H9 (cell line): ENCODE data around the gene MPP2. TPM values are rescaled to one million over a fixed set of nuclear protein-coding genes. Genes with fewer than 3 reads are reported as not detected.

ENCODE experiments used
- DNase-seq: peaks from one replicate; pipeline ENCODE4 v3.0.0-alpha.2; 2017
- H2AFZ ChIP-seq: one replicate; pipeline ENCODE4 v1.6.1; 2013; ENCODE audit warnings: mild to moderate bottlenecking, low read length, control low read depth, moderate library complexity
- H2AK5ac ChIP-seq: 2 replicates; pipeline ENCODE4 v1.6.1; 2013; ENCODE audit warnings: low read length, control low read depth, mixed read lengths; ENCODE audit not compliant: insufficient read length
- H2BK120ac ChIP-seq: one replicate; pipeline ENCODE4 v1.6.1; 2013; ENCODE audit warnings: low read depth, mild to moderate bottlenecking, low read length, control low read depth, inconsistent platforms; ENCODE audit not compliant: poor library complexity, severe bottlenecking
- H2BK12ac ChIP-seq: 2 replicates; pipeline ENCODE4 v1.6.1; 2013; ENCODE audit warnings: low read length, control low read depth, mixed read lengths, low read depth; ENCODE audit not compliant: insufficient read length
- H2BK15ac ChIP-seq: 2 replicates; pipeline ENCODE4 v1.6.1; 2013; ENCODE audit warnings: low read depth, low read length, control low read depth
- H2BK20ac ChIP-seq: one replicate; pipeline ENCODE4 v1.6.1; 2013; ENCODE audit warnings: low read depth, mild to moderate bottlenecking, low read length, control low read depth, inconsistent platforms; ENCODE audit not compliant: poor library complexity, severe bottlenecking
- H2BK5ac ChIP-seq: 2 replicates; pipeline ENCODE4 v1.6.1; 2013; ENCODE audit warnings: low read length, control low read depth, mixed read lengths; ENCODE audit not compliant: insufficient read length
- H3K14ac ChIP-seq: 2 replicates; pipeline ENCODE4 v1.6.1; 2013; ENCODE audit warnings: low read length, control low read depth; ENCODE audit not compliant: insufficient read depth
- H3K18ac ChIP-seq: 2 replicates; pipeline ENCODE4 v1.6.1; 2013; ENCODE audit warnings: low read depth, mild to moderate bottlenecking, mixed read lengths, low read length, control low read depth; ENCODE audit not compliant: insufficient read length
- H3K23ac ChIP-seq: 2 replicates; pipeline ENCODE4 v1.6.1; 2013; ENCODE audit warnings: low read length, control low read depth, mixed read lengths, low read depth; ENCODE audit not compliant: insufficient read length
- H3K23me2 ChIP-seq: 2 replicates; pipeline ENCODE4 v1.6.1; 2013; ENCODE audit warnings: low read depth, mild to moderate bottlenecking, mixed read lengths, low read length, control low read depth; ENCODE audit not compliant: insufficient read length, poor library complexity, severe bottlenecking
- H3K27ac ChIP-seq: 2 replicates; pipeline ENCODE4 v1.5.1; 2013; ENCODE audit warnings: low read length, control low read depth, mixed read lengths, low read depth; ENCODE audit not compliant: insufficient read length
- H3K27me3 ChIP-seq: 2 replicates; pipeline ENCODE4 v1.6.1; 2013; ENCODE audit warnings: low read length, control low read depth, inconsistent platforms; ENCODE audit not compliant: insufficient read depth
- H3K4ac ChIP-seq: 2 replicates; pipeline ENCODE4 v1.6.1; 2013; ENCODE audit warnings: low read depth, mild to moderate bottlenecking, control low read depth, inconsistent platforms, low read length, moderate library complexity
- H3K4me1 ChIP-seq: 2 replicates; pipeline ENCODE4 v1.6.1; 2013; ENCODE audit warnings: low read length, control low read depth, inconsistent platforms; ENCODE audit not compliant: insufficient read depth
- H3K4me2 ChIP-seq: 2 replicates; pipeline ENCODE4 v1.6.1; 2013; ENCODE audit warnings: low read length, control low read depth, mixed read lengths; ENCODE audit not compliant: insufficient read length, insufficient read depth
- H3K56ac ChIP-seq: 2 replicates; pipeline ENCODE4 v1.6.1; 2013; ENCODE audit warnings: low read depth, mild to moderate bottlenecking, mixed read lengths, low read length, control low read depth; ENCODE audit not compliant: insufficient read length
- H3K79me1 ChIP-seq: 2 replicates; pipeline ENCODE4 v1.6.1; 2013; ENCODE audit warnings: low read depth, mild to moderate bottlenecking, moderate library complexity, low read length, control low read depth, inconsistent platforms; ENCODE audit not compliant: insufficient read depth, poor library complexity, severe bottlenecking
- H3K79me2 ChIP-seq: 2 replicates; pipeline ENCODE4 v1.6.1; 2013; ENCODE audit warnings: low read length, control low read depth, inconsistent platforms; ENCODE audit not compliant: insufficient read depth
- H3K9ac ChIP-seq: 2 replicates; pipeline ENCODE4 v1.6.1; 2013; ENCODE audit warnings: low read length, control low read depth, mixed read lengths; ENCODE audit not compliant: insufficient read length; ENCODE audit errors: extremely low read depth
- H3K9me3 ChIP-seq: one replicate; pipeline ENCODE4 v1.6.1; 2013; ENCODE audit warnings: low read depth, low read length, inconsistent platforms; ENCODE audit not compliant: control insufficient read depth
- H3T11ph ChIP-seq: one replicate; pipeline ENCODE4 v1.6.1; 2013; ENCODE audit warnings: mild to moderate bottlenecking, low read length, control low read depth, inconsistent platforms
- H4K20me1 ChIP-seq: one replicate; pipeline ENCODE4 v1.6.1; 2013; ENCODE audit not compliant: control insufficient read depth, insufficient read length, insufficient read depth
- H4K5ac ChIP-seq: 2 replicates; pipeline ENCODE4 v1.6.1; 2013; ENCODE audit warnings: low read depth, mild to moderate bottlenecking, mixed read lengths, low read length, control low read depth; ENCODE audit not compliant: insufficient read length
- H4K8ac ChIP-seq: replicated peaks from 2 replicates; pipeline ENCODE4 v1.6.1; 2013; ENCODE audit warnings: low read length, control low read depth, mixed read lengths, low read depth; ENCODE audit not compliant: insufficient read length
- H4K91ac ChIP-seq: 2 replicates; pipeline ENCODE4 v1.6.1; 2013; ENCODE audit warnings: low read depth, mild to moderate bottlenecking, moderate library complexity, mixed read lengths, low read length, control low read depth; ENCODE audit not compliant: insufficient read length
- H3K27ac Mint-ChIP-seq, 3 experiments: 2 replicates in 2 of 3; 3 replicates in 1 of 3; pipeline ENCODE4 v1.8.0; 2020 to 2021; ENCODE audit warnings: mixed read lengths in 3 of 3, mild to moderate bottlenecking in 1 of 3, moderate library complexity in 1 of 3
- H3K27me3 Mint-ChIP-seq: 2 replicates; pipeline ENCODE4 v1.8.0; 2021; ENCODE audit warnings: low read depth, mild to moderate bottlenecking, moderate library complexity, mixed read lengths
- H3K36me3 Mint-ChIP-seq, 3 experiments: 2 replicates in 2 of 3; 3 replicates in 1 of 3; pipeline ENCODE4 v1.8.0; 2020 to 2021; ENCODE audit warnings: low read depth in 3 of 3, mixed read lengths in 3 of 3; ENCODE audit not compliant: insufficient read depth in 1 of 3
- H3K4me1 Mint-ChIP-seq, 2 experiments: 2 replicates each; pipeline ENCODE4 v1.8.0; 2020; ENCODE audit warnings: mixed read lengths in 2 of 2
- H3K4me3 Mint-ChIP-seq, 2 experiments: 2 replicates in 1 of 2; 3 replicates in 1 of 2; pipeline ENCODE4 v1.8.0; 2020 to 2021; ENCODE audit warnings: mild to moderate bottlenecking in 2 of 2, mixed read lengths in 2 of 2, moderate library complexity in 1 of 2
- H3K9me3 Mint-ChIP-seq, 2 experiments: 2 replicates in 1 of 2; 3 replicates in 1 of 2; pipeline ENCODE4 v1.8.0; 2020; ENCODE audit warnings: mild to moderate bottlenecking in 2 of 2, mixed read lengths in 2 of 2, moderate library complexity in 1 of 2
- CTCF ChIP-seq: fragments of 200-600 bp; sonication (generic); conservative IDR thresholded peaks from 3 replicates; pipeline ENCODE4 v1.8.0; 2021; ENCODE audit warnings: antibody characterized with exemption, mild to moderate bottlenecking
- WGBS: extraction: QIAGEN DNeasy Blood & Tissue Kit; methylation state at CpG from one replicate; pipeline ENCODE4 v1.1.7; 2013; ENCODE audit warnings: missing lambda C conversion rate, low lambda C conversion rate, mixed read lengths; ENCODE audit not compliant: insufficient read length; ENCODE audit errors: extremely low coverage; 5-methylcytosine and 5-hydroxymethylcytosine counted together
- total RNA-seq: library from RNA; stranded (reverse); gene quantifications from 2 replicates; pipeline ENCODE4 v1.2.1, GENCODE V29; 2021

Gene MPP2
- total RNA-seq, 1 experiment from 2014 or later: 16.3 TPM

DNA sequence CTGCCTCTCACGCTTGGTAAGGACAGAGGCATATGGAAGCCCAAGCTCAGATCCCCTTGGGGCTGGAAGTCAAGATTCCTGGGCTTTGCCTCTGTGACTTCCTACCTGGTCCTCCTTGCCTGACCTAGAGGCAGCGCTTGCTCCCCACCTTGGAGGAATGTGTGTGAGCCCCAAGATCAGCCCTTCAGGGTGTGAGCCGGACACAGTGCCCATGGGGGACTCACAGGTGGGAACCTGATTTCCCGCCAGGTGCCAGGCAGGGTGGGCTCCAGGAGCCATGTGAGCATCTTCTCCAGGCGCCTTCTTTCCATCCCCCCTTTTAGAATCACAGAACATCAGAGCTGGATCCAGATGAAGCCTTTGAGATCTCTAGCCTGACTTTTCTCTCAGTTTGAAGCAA is 50.2 kb downstream of the MPP2 start:
- Histone ChIP-seq H3K79me2 (no peaks in the 10 kb centered on the region), H4K5ac (no peak overlapping the region), H3K4me1 (no peaks in the 10 kb centered on the region), H2BK5ac (no peak overlapping the region), H3K79me1 (no peaks in the 10 kb centered on the region), H3K23me2 (no peaks in the 10 kb centered on the region), H3K27ac (no peak overlapping the region), H2BK120ac (no peak overlapping the region), H4K20me1 (peaks cover 2% of the 10 kb centered on the region), H3K27me3 (no peaks in the 10 kb centered on the region), H2BK12ac (no peak overlapping the region), H3T11ph (no peak overlapping the region), H3K4me2 (no peak overlapping the region), H2AK5ac (no peak overlapping the region), H3K9ac (no peak overlapping the region), H3K14ac (no peak overlapping the region), H3K23ac (no peak overlapping the region), H2BK20ac (no peak overlapping the region), H3K4ac (no peak overlapping the region), H3K9me3 (no peaks in the 10 kb centered on the region), H2BK15ac (no peak overlapping the region), H2AFZ (no peak overlapping the region), H4K91ac (no peak overlapping the region), H4K8ac (no peak overlapping the region), H3K56ac (no peak overlapping the region), H3K18ac (no peak overlapping the region)
- H3K9me3 Mint-ChIP-seq: no peaks in the 10 kb centered on the region
- no CpG with 5 or more reads among the region's 5 CpGs for WGBS
- H3K27ac Mint-ChIP-seq: no peak overlapping the region
- peaks cover 0 to 2% of the 10 kb centered on the region in 2 experiments; a peak in 1 of 4 replicates for H3K4me1 Mint-ChIP-seq
- no peak overlapping the region for H3K4me3 Mint-ChIP-seq
- no peaks in the 10 kb centered on the region for H3K36me3 Mint-ChIP-seq
- DNase-seq: no peak
- TF ChIP-seq CTCF: no peak
- H3K27me3 Mint-ChIP-seq: peaks cover 6% of the 10 kb centered on the region
